ENCODE data around the gene PAGE1. TPM values are rescaled to one million over a fixed set of nuclear protein-coding genes. Genes with fewer than 3 reads are reported as not detected.

Gene PAGE1
- total and polyA plus RNA-seq, 2 donors (not counting 1 experiment from before 2014, with no cell fraction given): not detected

- Histone ChIP-seq H3K36me3 (replicated peaks in 1 of 2; ENCODE audit: control extremely low read depth in 1 of 2, control insufficient read depth in 1 of 2, extremely low read depth in 1 of 2, insufficient read depth in 2 of 2, low read length in 1 of 2) (no peaks in the 10 kb centered on the region), H3K9me3 (ENCODE audit: control extremely low read depth in 1 of 3, control insufficient read depth in 2 of 3, insufficient read depth in 1 of 3, low read length in 2 of 3) (no peaks in the 10 kb centered on the region), H3K4me3 (ENCODE audit: control extremely low read depth in 1 of 5, extremely low read depth in 1 of 5, insufficient read depth in 1 of 5, low read depth in 2 of 5, low read length in 4 of 5) (no peak overlapping the region), H3K27ac (ENCODE audit: low read length in 2 of 2) (no peak overlapping the region), H3K4me1 (ENCODE audit: control insufficient read depth in 2 of 2, insufficient read depth in 2 of 2, low read length in 2 of 2) (no peaks in the 10 kb centered on the region), H3K9ac (ENCODE audit: low read length) (no peak overlapping the region), H4K20me1 (ENCODE audit: control insufficient read depth, insufficient read depth, low read length, poor library complexity, severe bottlenecking) (no peaks in the 10 kb centered on the region), H3K4me2 (replicated peaks; ENCODE audit: low read depth, low read length, poor library complexity, severe bottlenecking) (no peak overlapping the region), H2AFZ (ENCODE audit: insufficient read depth, low read depth, low read length, poor library complexity, severe bottlenecking) (no peak overlapping the region), H3K27me3 (replicated peaks in 1 of 4; ENCODE audit: control extremely low read depth in 1 of 4, control insufficient read depth in 3 of 4, insufficient read depth in 4 of 4, low read length in 3 of 4) (no peaks in the 10 kb centered on the region), H3K79me2 (ENCODE audit: control insufficient read depth, insufficient read depth, low read length) (no peaks in the 10 kb centered on the region)
- no peak for ATAC-seq (ENCODE audit: low read depth)
- Mint-ChIP-seq H3K27ac (no peak overlapping the region), H3K4me1 (no peaks in the 10 kb centered on the region), H3K4me3 (no peak overlapping the region), H3K27me3 (peaks cover 11% of the 10 kb centered on the region), H3K9me3 (ENCODE audit: insufficient read depth) (no peaks in the 10 kb centered on the region)
- no peak for TF ChIP-seq CTCF (IDR thresholded peaks at IDR 0.05)
- no peak for TF ChIP-seq EZH2 (IDR thresholded peaks at IDR 0.05; ENCODE audit: borderline replicate concordance, insufficient read depth, low read depth, low read length, poor library complexity, severe bottlenecking)
- WGBS (ENCODE audit: insufficient coverage): 92% methylated on average over 9 of the region's 9 CpGs
- ChIA-PET POLR2A (no interaction called here), CTCF (no interaction called here)
- intact Hi-C loops (cut with micrococcal nuclease): no loop called here
- no peak for DNase-seq
Measured at GRCh38 chrX:49727847-49728246, 32.1 kb upstream of the PAGE1 start.

GRCh38 chrX:49726966-49727365, 31.2 kb upstream of the PAGE1 start:
- Histone ChIP-seq H3K27ac (ENCODE audit: low read length in 2 of 2) (no peak overlapping the region), H3K9me3 (ENCODE audit: control extremely low read depth in 1 of 3, control insufficient read depth in 2 of 3, insufficient read depth in 1 of 3, low read length in 2 of 3) (no peaks in the 10 kb centered on the region), H3K4me2 (replicated peaks; ENCODE audit: low read depth, low read length, poor library complexity, severe bottlenecking) (no peak overlapping the region), H3K36me3 (replicated peaks in 1 of 2; ENCODE audit: control extremely low read depth in 1 of 2, control insufficient read depth in 1 of 2, extremely low read depth in 1 of 2, insufficient read depth in 2 of 2, low read length in 1 of 2) (no peaks in the 10 kb centered on the region), H3K27me3 (replicated peaks in 1 of 4; ENCODE audit: control extremely low read depth in 1 of 4, control insufficient read depth in 3 of 4, insufficient read depth in 4 of 4, low read length in 3 of 4) (no peaks in the 10 kb centered on the region), H3K4me1 (ENCODE audit: control insufficient read depth in 2 of 2, insufficient read depth in 2 of 2, low read length in 2 of 2) (no peaks in the 10 kb centered on the region), H2AFZ (ENCODE audit: insufficient read depth, low read depth, low read length, poor library complexity, severe bottlenecking) (no peak overlapping the region), H3K9ac (ENCODE audit: low read length) (no peak overlapping the region), H3K79me2 (ENCODE audit: control insufficient read depth, insufficient read depth, low read length) (no peaks in the 10 kb centered on the region), H3K4me3 (ENCODE audit: control extremely low read depth in 1 of 5, extremely low read depth in 1 of 5, insufficient read depth in 1 of 5, low read depth in 2 of 5, low read length in 4 of 5) (no peak overlapping the region), H4K20me1 (ENCODE audit: control insufficient read depth, insufficient read depth, low read length, poor library complexity, severe bottlenecking) (no peaks in the 10 kb centered on the region)
- H3K27me3 Mint-ChIP-seq: peaks cover 11% of the 10 kb centered on the region
- POLR2A ChIA-PET: no interaction called here
- H3K4me1 Mint-ChIP-seq: no peaks in the 10 kb centered on the region
- intact Hi-C loops (cut with micrococcal nuclease): no loop called here
- DNase-seq: no peak
- CTCF ChIA-PET: no interaction called here
- H3K9me3 Mint-ChIP-seq (ENCODE audit: insufficient read depth): no peaks in the 10 kb centered on the region
- WGBS (ENCODE audit: insufficient coverage): no CpG with 5 or more reads among the region's 5 CpGs
- TF ChIP-seq CTCF (IDR thresholded peaks at IDR 0.05) (no peak), EZH2 (IDR thresholded peaks at IDR 0.05; ENCODE audit: borderline replicate concordance, insufficient read depth, low read depth, low read length, poor library complexity, severe bottlenecking) (no peak)
- H3K27ac Mint-ChIP-seq: no peak overlapping the region
- no peak for ATAC-seq (ENCODE audit: low read depth)
- H3K4me3 Mint-ChIP-seq: no peak overlapping the region

All from B cell (primary cell).